ENCODE results near the gene MRGPRD. TPM values are rescaled to one million over a fixed set of nuclear protein-coding genes. Genes with fewer than 3 reads are reported as not detected.
A peak's percentile ranks its signal among the peaks of the same experiment; 100 is the strongest.
"Not testable (repeated sequence)": the region's sequence is repeated elsewhere in the genome, so short reads cannot be mapped to it uniquely, and the experiment has no call there.

Gene MRGPRD
- total RNA-seq, 1 donor: not detected

- Histone ChIP-seq H3K27ac (ENCODE audit: low read depth, low read length) (peak overlapping the region; percentile 79), H3K4me3 (ENCODE audit: insufficient read depth, low read length) (peak overlapping the region; percentile 4), H3K4me2 (ENCODE audit: insufficient read depth, low read length) (peak overlapping the region; percentile 25), H2AFZ (ENCODE audit: low read length) (peak overlapping the region; percentile 60), H3K9me3 (ENCODE audit: low read depth, low read length) (no peaks in the 10 kb centered on the region), H3K27me3 (ENCODE audit: insufficient read depth, low read length) (no peaks in the 10 kb centered on the region), H4K20me1 (ENCODE audit: insufficient read depth, low read length) (no peaks in the 10 kb centered on the region), H3K4me1 (ENCODE audit: insufficient read depth, low read length) (peaks cover 23% of the 10 kb centered on the region), H3K36me3 (ENCODE audit: insufficient read depth, low read length) (peaks cover 3% of the 10 kb centered on the region), H3K79me2 (ENCODE audit: insufficient read depth, low read length) (no peaks in the 10 kb centered on the region)
- no peak for TF ChIP-seq CTCF (IDR thresholded peaks at IDR 0.05; ENCODE audit: extremely low read depth, low read depth, low read length)
- DNase-seq (ENCODE audit: insufficient read length, low spot score, missing footprints): peak; percentile 82
These were observed 19.6 kb upstream of the MRGPRD start for GRCh38 chr11:69000391-69000790.

- not testable (repeated sequence) for H3K4me3 ChIP-seq (ENCODE audit: insufficient read depth, low read length); H4K20me1 ChIP-seq (ENCODE audit: insufficient read depth, low read length); H2AFZ ChIP-seq (ENCODE audit: low read length); H3K4me2 ChIP-seq (ENCODE audit: insufficient read depth, low read length); H3K36me3 ChIP-seq (ENCODE audit: insufficient read depth, low read length); H3K27me3 ChIP-seq (ENCODE audit: insufficient read depth, low read length); H3K79me2 ChIP-seq (ENCODE audit: insufficient read depth, low read length); H3K9me3 ChIP-seq (ENCODE audit: low read depth, low read length)
- Histone ChIP-seq H3K4me1 (ENCODE audit: insufficient read depth, low read length) (peaks cover 24% of the 10 kb centered on the region), H3K27ac (ENCODE audit: low read depth, low read length) (peak overlapping the region; percentile 79)
- DNase-seq (ENCODE audit: insufficient read length, low spot score, missing footprints): peak; percentile 50
These were observed 19.1 kb upstream of the MRGPRD start for GRCh38 chr11:68999748-69000355.

- H3K79me2 ChIP-seq (ENCODE audit: insufficient read depth, low read length): no peaks in the 10 kb centered on the region
- H3K36me3 ChIP-seq (ENCODE audit: insufficient read depth, low read length): no peaks in the 10 kb centered on the region
- H3K4me1 ChIP-seq (ENCODE audit: insufficient read depth, low read length): peaks cover 28% of the 10 kb centered on the region
- H3K9me3 ChIP-seq (ENCODE audit: low read depth, low read length): no peaks in the 10 kb centered on the region
- peaks cover 3% of the 10 kb centered on the region for H3K27me3 ChIP-seq (ENCODE audit: insufficient read depth, low read length)
- H4K20me1 ChIP-seq (ENCODE audit: insufficient read depth, low read length): no peaks in the 10 kb centered on the region
- H3K4me2 ChIP-seq (ENCODE audit: insufficient read depth, low read length): no peak overlapping the region
- H3K27ac ChIP-seq (ENCODE audit: low read depth, low read length): no peak overlapping the region
- TF ChIP-seq CTCF (IDR thresholded peaks at IDR 0.05; ENCODE audit: extremely low read depth, low read depth, low read length): no peak
- no peak overlapping the region for H3K4me3 ChIP-seq (ENCODE audit: insufficient read depth, low read length)
- H2AFZ ChIP-seq (ENCODE audit: low read length): no peak overlapping the region
- DNase-seq (ENCODE audit: insufficient read length, low spot score, missing footprints): peak; percentile 38
These were observed 18.4 kb upstream of the MRGPRD start for GRCh38 chr11:68999093-68999747.

GRCh38 chr11:68998390-68998911, 17.7 kb upstream of the MRGPRD start:
- Histone ChIP-seq H3K79me2 (ENCODE audit: insufficient read depth, low read length) (no peaks in the 10 kb centered on the region), H3K27me3 (ENCODE audit: insufficient read depth, low read length) (peaks cover 10% of the 10 kb centered on the region), H3K4me2 (ENCODE audit: insufficient read depth, low read length) (no peak overlapping the region), H4K20me1 (ENCODE audit: insufficient read depth, low read length) (no peaks in the 10 kb centered on the region), H3K9me3 (ENCODE audit: low read depth, low read length) (no peaks in the 10 kb centered on the region), H2AFZ (ENCODE audit: low read length) (peak overlapping the region; percentile 54), H3K36me3 (ENCODE audit: insufficient read depth, low read length) (no peaks in the 10 kb centered on the region), H3K27ac (ENCODE audit: low read depth, low read length) (no peak overlapping the region), H3K4me3 (ENCODE audit: insufficient read depth, low read length) (no peak overlapping the region), H3K4me1 (ENCODE audit: insufficient read depth, low read length) (peaks cover 28% of the 10 kb centered on the region)
- TF ChIP-seq CTCF (IDR thresholded peaks at IDR 0.05; ENCODE audit: extremely low read depth, low read depth, low read length): no peak
- DNase-seq (ENCODE audit: insufficient read length, low spot score, missing footprints): peak; percentile 70
